Activated CD4-positive, alpha-beta T cell treated with anti-CD3 and anti-CD28 coated beads, Interleukin-2, amount 10 ng/mL, durations not matched to agents 7 days and 5 days (primary cell): ENCODE data around the gene GDI2. TPM values are rescaled to one million over a fixed set of nuclear protein-coding genes. Genes with fewer than 3 reads are reported as not detected.
A peak's percentile ranks its signal among the peaks of the same experiment; 100 is the strongest.
"Not testable (repeated sequence)": the region's sequence is repeated elsewhere in the genome, so short reads cannot be mapped to it uniquely, and the experiment has no call there.

Experiments used
- CTCF ChIA-PET: fragments of 350-600 bp; sonication (Branson Sonifier 250); formaldehyde crosslinking; loops from one replicate; lab custom pipeline; 2021; ENCODE audit warnings: antibody characterized with exemption; lab: Charles Lee
- POLR2A ChIA-PET: fragments of 350-600 bp; sonication (Branson Sonifier 250); formaldehyde crosslinking; loops from one replicate; lab custom pipeline; 2021; ENCODE audit warnings: antibody characterized with exemption; lab: Charles Lee
- DNase-seq: peaks from one replicate; pipeline ENCODE4 v3.0.0-alpha.2; 2020
- H3K27ac Mint-ChIP-seq: one replicate; pipeline ENCODE4 v1.8.0; 2021; ENCODE audit warnings: mild to moderate bottlenecking, moderate library complexity, mixed read lengths
- H3K27me3 Mint-ChIP-seq: one replicate; pipeline ENCODE4 v1.8.0; 2021; ENCODE audit warnings: mixed read lengths
- H3K36me3 Mint-ChIP-seq: one replicate; pipeline ENCODE4 v1.8.0; 2021; ENCODE audit warnings: low read depth, mixed read lengths
- H3K4me1 Mint-ChIP-seq: one replicate; pipeline ENCODE4 v1.8.0; 2021; ENCODE audit warnings: mixed read lengths
- H3K4me3 Mint-ChIP-seq: one replicate; pipeline ENCODE4 v1.8.0; 2021; ENCODE audit warnings: mild to moderate bottlenecking, moderate library complexity, mixed read lengths
- H3K9me3 Mint-ChIP-seq: one replicate; pipeline ENCODE4 v1.8.0; 2021; ENCODE audit warnings: mixed read lengths
- total RNA-seq, 2 experiments: library from RNA; stranded (reverse); gene quantifications; one replicate each; pipeline ENCODE4 v1.2.3, GENCODE V29; 2021

The GDI2 gene
- 100 to 1,000 TPM; 219 to 242 TPM for total RNA-seq

GRCh38 chr10:5813341-5814109, at the start of gene GDI2:
Gene GDI2, minus strand, starts transcription at chr10:5813434. Its CDS starts 176 bp downstream, at chr10:5813258.
- H3K27ac Mint-ChIP-seq, result peak within 1 kb of the TSS; percentile 96
- H3K27me3 Mint-ChIP-seq, result no peaks in the 10 kb centered on the region
- ChIA-PET CTCF (interaction anchor here (0.7 to 1.3 kb wide), 3 partner anchors 17 to 72 kb away, joined by 4 to 5 read pairs (median 4); no protein-coding TSS in a partner anchor), POLR2A (interaction anchor here (0.6 kb wide), 1 partner anchor 37 kb away, joined by 5 read pairs; no protein-coding TSS in a partner anchor)
- H3K9me3 Mint-ChIP-seq, result no peaks in the 10 kb centered on the region
- peaks cover 51% of the 10 kb centered on the region for H3K4me1 Mint-ChIP-seq
- H3K36me3 Mint-ChIP-seq, result peaks cover 22% of the 10 kb centered on the region
- H3K4me3 Mint-ChIP-seq, result peak within 1 kb of the TSS; percentile 87
- peak; percentile 97 for DNase-seq

- Mint-ChIP-seq H3K4me1 (peaks cover 6% of the 10 kb centered on the region), H3K9me3 (no peaks in the 10 kb centered on the region), H3K27me3 (peaks cover 4% of the 10 kb centered on the region), H3K4me3 (no peak overlapping the region), H3K36me3 (peaks cover 2% of the 10 kb centered on the region), H3K27ac (no peak overlapping the region)
- ChIA-PET POLR2A (no interaction called here), CTCF (interaction anchor here (0.6 kb wide), 1 partner anchor 416 kb away, joined by 3 read pairs; no protein-coding TSS in a partner anchor)
- no peak for DNase-seq
Observed at GRCh38 chr10:5862360-5862961, 49.2 kb upstream of the GDI2 start.

GRCh38 chr10:5860066-5860465, 46.8 kb upstream of the GDI2 start:
- CTCF ChIA-PET, result interaction anchor here (0.6 to 1.5 kb wide), 8 partner anchors 8 to 230 kb away, joined by 3 to 4 read pairs (median 3); partner anchors contain the start of genes ANKRD16 and FBH1
- Mint-ChIP-seq H3K27ac (no peak overlapping the region), H3K4me3 (no peak overlapping the region), H3K36me3 (peaks cover 2% of the 10 kb centered on the region), H3K27me3 (no peaks in the 10 kb centered on the region), H3K4me1 (no peaks in the 10 kb centered on the region), H3K9me3 (no peaks in the 10 kb centered on the region)
- POLR2A ChIA-PET, result no interaction called here
- no peak for DNase-seq

- Mint-ChIP-seq H3K4me3 (no peak overlapping the region), H3K4me1 (no peaks in the 10 kb centered on the region), H3K27me3 (no peaks in the 10 kb centered on the region), H3K27ac (no peak overlapping the region), H3K9me3 (no peaks in the 10 kb centered on the region), H3K36me3 (peaks cover 2% of the 10 kb centered on the region)
- no peak for DNase-seq
- ChIA-PET POLR2A (no interaction called here), CTCF (interaction anchor here (0.7 to 1.4 kb wide), 3 partner anchors 14 to 52 kb away, joined by 3 to 6 read pairs (median 5); no protein-coding TSS in a partner anchor)
Observed at GRCh38 chr10:5858811-5859210, 45.6 kb upstream of the GDI2 start.

GRCh38 chr10:5856701-5857004, 43.4 kb upstream of the GDI2 start:
- ChIA-PET POLR2A (no interaction called here), CTCF (interaction anchor here (1.3 kb wide), 1 partner anchor 50 kb away, joined by 4 read pairs; no protein-coding TSS in a partner anchor)
- no peak overlapping the region for H3K4me3 Mint-ChIP-seq
- no peaks in the 10 kb centered on the region for H3K9me3 Mint-ChIP-seq
- H3K36me3 Mint-ChIP-seq, result no peaks in the 10 kb centered on the region
- H3K4me1 Mint-ChIP-seq, result peaks cover 2% of the 10 kb centered on the region
- H3K27ac Mint-ChIP-seq, result no peak overlapping the region
- no peaks in the 10 kb centered on the region for H3K27me3 Mint-ChIP-seq
- DNase-seq, result no peak

DNA sequence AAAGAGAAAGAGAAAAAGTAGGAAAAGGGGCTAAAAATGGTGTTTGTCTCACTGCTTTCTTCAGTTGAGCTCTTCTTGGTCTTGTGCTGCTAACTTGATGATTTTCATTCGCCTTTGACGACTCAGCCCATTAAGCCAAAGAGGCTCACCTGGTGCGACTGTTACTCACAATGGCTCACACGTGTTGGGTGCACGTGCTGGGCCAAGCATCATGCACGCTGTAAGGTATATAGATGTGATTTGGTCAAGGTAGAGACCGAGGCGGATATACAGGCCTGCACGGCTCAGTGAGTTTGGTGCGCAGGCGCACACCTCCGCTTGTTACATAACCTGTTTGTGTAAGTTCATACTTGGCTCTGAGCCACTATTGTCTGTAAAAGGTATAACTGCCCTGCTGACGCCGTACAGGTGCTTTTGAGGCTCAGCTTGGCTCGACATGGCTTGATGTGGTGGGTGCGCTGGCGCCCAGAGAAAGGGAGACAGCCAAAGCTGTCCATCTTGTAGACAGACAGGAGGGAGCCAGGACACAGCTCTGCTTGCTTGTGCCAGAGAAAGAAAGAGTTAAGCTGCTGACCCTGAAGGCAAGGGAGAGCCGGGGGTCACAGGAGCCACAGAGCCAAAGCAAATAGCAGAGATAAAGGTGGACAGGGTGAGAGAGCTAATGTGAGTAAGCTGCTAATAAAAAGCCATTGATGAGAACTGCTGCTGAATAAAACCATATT, 42.9 kb upstream of the GDI2 start:
- ChIA-PET POLR2A (interaction anchor here (0.6 kb wide), 1 partner anchor 173 kb away, joined by 5 read pairs; no protein-coding TSS in a partner anchor), CTCF (interaction anchor here (0.9 to 1.3 kb wide), 2 partner anchors 13 to 50 kb away, joined by 3 to 4 read pairs; no protein-coding TSS in a partner anchor)
- DNase-seq, result no peak
- Mint-ChIP-seq H3K9me3 (no peaks in the 10 kb centered on the region), H3K27me3 (no peaks in the 10 kb centered on the region), H3K4me3 (no peak overlapping the region), H3K4me1 (peaks cover 2% of the 10 kb centered on the region), H3K27ac (no peak overlapping the region), H3K36me3 (no peaks in the 10 kb centered on the region)

DNA sequence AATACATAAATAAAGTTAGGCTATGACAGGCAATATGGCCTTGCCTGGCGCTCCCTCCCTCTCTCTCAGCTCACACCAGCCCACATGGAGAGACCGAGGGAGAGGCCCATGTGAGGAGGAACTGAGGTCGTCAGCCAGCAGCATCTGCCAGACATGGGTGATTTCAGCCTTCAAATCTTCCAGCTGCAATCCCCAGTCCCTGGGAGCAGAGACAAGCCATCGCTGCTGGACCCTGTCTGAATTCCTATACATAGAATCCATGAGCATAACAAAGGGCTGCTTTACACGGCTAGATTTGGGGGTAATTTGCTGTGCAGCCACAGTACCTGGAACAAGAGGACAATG, 40.9 kb upstream of the GDI2 start:
- POLR2A ChIA-PET, result interaction anchor here (0.7 kb wide), 1 partner anchor 26 kb away, joined by 3 read pairs; no protein-coding TSS in a partner anchor
- Mint-ChIP-seq H3K27me3 (no peaks in the 10 kb centered on the region), H3K9me3 (no peaks in the 10 kb centered on the region), H3K27ac (no peak overlapping the region), H3K4me1 (peaks cover 2% of the 10 kb centered on the region), H3K36me3 (no peaks in the 10 kb centered on the region), H3K4me3 (no peak overlapping the region)
- DNase-seq, result no peak
- CTCF ChIA-PET, result interaction anchor here (2.9 kb wide), 1 partner anchor 10 kb away, joined by 7 read pairs; no protein-coding TSS in a partner anchor

- H3K27ac Mint-ChIP-seq, H3K36me3 Mint-ChIP-seq, POLR2A ChIA-PET, H3K4me3 Mint-ChIP-seq, H3K4me1 Mint-ChIP-seq, H3K9me3 Mint-ChIP-seq, DNase-seq, H3K27me3 Mint-ChIP-seq: not testable (repeated sequence)
- CTCF ChIA-PET, result interaction anchor here (0.6 kb wide), 1 partner anchor 12 kb away, joined by 3 read pairs; no protein-coding TSS in a partner anchor
Observed at GRCh38 chr10:5846667-5847066, 33.4 kb upstream of the GDI2 start.

- peaks cover 4% of the 10 kb centered on the region for H3K4me1 Mint-ChIP-seq
- POLR2A ChIA-PET, result no interaction called here
- CTCF ChIA-PET, result interaction anchor here (0.7 to 1.6 kb wide), 6 partner anchors 9 to 1365 kb away, joined by 3 to 7 read pairs (median 4); no protein-coding TSS in a partner anchor
- H3K9me3 Mint-ChIP-seq, result no peaks in the 10 kb centered on the region
- H3K36me3 Mint-ChIP-seq, result no peaks in the 10 kb centered on the region
- H3K4me3 Mint-ChIP-seq, result no peak overlapping the region
- H3K27me3 Mint-ChIP-seq, result peaks cover 2% of the 10 kb centered on the region
- H3K27ac Mint-ChIP-seq, result no peak overlapping the region
- no peak for DNase-seq
Observed at GRCh38 chr10:5844345-5845055, 31.3 kb upstream of the GDI2 start.

DNA sequence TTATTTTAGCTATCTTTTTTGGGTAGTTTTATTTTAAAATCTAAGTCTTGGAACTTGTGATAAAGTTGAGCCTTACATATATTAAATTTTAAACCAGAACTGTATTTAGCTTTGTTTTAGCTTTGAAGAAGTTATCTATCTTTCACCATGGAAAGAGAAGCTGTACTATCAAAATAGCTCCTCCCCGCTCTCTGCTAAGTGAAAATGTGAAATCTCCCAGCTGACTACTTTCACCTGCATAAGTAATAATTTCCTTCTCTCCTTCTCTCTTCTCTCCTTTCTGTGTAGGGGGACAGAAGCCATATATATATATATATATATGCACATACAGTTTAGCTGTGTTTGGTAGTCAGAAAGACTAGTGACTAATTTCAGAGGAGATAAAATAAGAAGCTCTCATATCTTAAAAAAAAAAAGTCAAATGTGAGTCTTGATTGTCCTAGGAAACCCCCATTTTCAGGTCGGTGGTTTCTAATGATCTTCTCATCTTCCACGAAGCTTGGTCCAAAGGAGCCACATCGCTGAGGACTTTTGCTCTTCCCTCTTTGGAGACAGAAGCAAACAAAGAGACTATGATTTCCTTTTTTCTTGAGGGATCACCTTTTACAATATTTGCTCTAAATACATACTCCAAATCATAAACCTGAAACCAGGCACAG, 30.6 kb upstream of the GDI2 start:
- H3K9me3 Mint-ChIP-seq, result no peaks in the 10 kb centered on the region
- ChIA-PET POLR2A (no interaction called here), CTCF (interaction anchor here (0.7 to 1.6 kb wide), 4 partner anchors 10 to 102 kb away, joined by 3 to 8 read pairs (median 6); no protein-coding TSS in a partner anchor)
- no peak overlapping the region for H3K27ac Mint-ChIP-seq
- DNase-seq, result no peak
- H3K27me3 Mint-ChIP-seq, result peaks cover 2% of the 10 kb centered on the region
- no peak overlapping the region for H3K4me3 Mint-ChIP-seq
- peaks cover 4% of the 10 kb centered on the region for H3K4me1 Mint-ChIP-seq
- H3K36me3 Mint-ChIP-seq, result no peaks in the 10 kb centered on the region

- H3K9me3 Mint-ChIP-seq, result no peaks in the 10 kb centered on the region
- no peak for DNase-seq
- H3K4me3 Mint-ChIP-seq, result no peak overlapping the region
- peaks cover 4% of the 10 kb centered on the region for H3K4me1 Mint-ChIP-seq
- POLR2A ChIA-PET, result no interaction called here
- no peak overlapping the region for H3K27ac Mint-ChIP-seq
- H3K36me3 Mint-ChIP-seq, result no peaks in the 10 kb centered on the region
- H3K27me3 Mint-ChIP-seq, result peaks cover 2% of the 10 kb centered on the region
- CTCF ChIA-PET, result no interaction called here
Observed at GRCh38 chr10:5841965-5842364, 28.7 kb upstream of the GDI2 start.
